KBM-7 (cell line): ENCODE measurements around the gene XPNPEP1.
A peak's percentile ranks its signal among the peaks of the same experiment; 100 is the strongest.

Experiments
- DNase-seq: peaks from one replicate; pipeline ENCODE4 v3.0.0-alpha.2; 2015
- in situ Hi-C: fragments of 300-500 bp; cut with MboI; formaldehyde crosslinking; loops from 2 replicates; pipeline ENCODE4 v1.14.3; 2020; ENCODE audit warnings: low sequenced_read_pairs, low pct_unique_long_range_greater_than_20kb, mixed read lengths

The XPNPEP1 gene

GRCh38 chr10:109898666-109899355 is 24.5 kb downstream of the XPNPEP1 start:
- in situ Hi-C loops: loop anchor here (25.0 kb wide), 1 partner anchor 338 kb away; no protein-coding TSS in a partner anchor
- no peak for DNase-seq

DNA sequence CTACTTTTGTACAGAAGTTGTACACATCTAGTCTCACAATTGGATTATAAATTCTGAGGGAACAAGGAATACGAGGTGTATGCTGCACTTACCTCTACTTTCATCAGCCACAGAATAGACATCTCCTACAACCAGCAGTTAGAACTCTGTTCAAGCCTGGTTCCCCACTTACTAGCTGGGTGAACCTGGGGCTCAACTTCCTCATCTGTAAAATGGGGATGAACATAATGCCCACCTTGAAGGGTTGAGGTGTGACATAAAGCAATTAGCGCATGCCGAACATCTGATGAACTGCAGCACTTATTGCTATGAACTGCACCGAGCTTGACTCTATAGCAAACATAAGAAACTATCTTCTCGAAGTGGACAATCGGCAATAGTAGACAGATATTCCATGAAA is 25.3 kb downstream of the XPNPEP1 start:
- in situ Hi-C loops: loop anchor here (25.0 kb wide), 1 partner anchor 339 kb away; no protein-coding TSS in a partner anchor
- DNase-seq: no peak

- no peak for DNase-seq
- in situ Hi-C loops: loop anchor here (25.0 kb wide), 1 partner anchor 341 kb away; no protein-coding TSS in a partner anchor
These were observed 27.5 kb downstream of the XPNPEP1 start for GRCh38 chr10:109895848-109896247.

DNA sequence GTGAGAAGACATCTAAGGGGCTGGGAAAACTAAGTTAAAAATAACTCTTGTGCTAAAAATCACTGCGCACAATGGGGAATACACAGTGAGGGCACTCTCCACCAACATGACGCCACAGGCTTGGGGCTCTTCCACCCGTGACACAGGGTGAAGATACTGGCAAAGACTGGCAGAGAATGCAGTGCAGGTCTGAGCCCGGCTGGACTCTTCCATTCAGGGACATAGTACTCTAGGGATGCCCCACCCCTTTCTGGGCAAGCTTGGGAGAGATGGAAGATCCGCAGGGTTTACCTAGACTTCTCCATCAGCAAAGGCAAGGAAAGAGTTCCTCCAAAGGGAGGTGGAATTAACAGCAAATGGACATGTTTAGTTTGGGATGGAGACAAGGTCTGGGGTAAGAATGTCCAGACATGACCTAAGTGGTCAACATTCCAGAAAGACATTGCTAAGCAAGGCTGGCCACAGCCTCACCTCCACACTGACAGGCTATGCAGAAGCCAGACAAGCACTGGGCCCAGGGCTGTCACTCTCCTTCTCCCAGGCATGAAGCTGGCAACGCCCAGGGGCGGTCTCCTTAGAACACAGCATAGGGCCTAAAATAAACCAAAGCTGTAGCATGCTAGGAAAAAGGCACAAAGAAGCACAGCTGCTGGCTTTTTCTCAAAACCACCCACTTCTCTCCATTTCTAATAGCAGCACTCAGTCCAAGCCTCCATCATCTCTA is 28.1 kb downstream of the XPNPEP1 start:
- in situ Hi-C loops: loop anchor here (25.0 kb wide), 1 partner anchor 342 kb away; no protein-coding TSS in a partner anchor
- DNase-seq: no peak

DNA sequence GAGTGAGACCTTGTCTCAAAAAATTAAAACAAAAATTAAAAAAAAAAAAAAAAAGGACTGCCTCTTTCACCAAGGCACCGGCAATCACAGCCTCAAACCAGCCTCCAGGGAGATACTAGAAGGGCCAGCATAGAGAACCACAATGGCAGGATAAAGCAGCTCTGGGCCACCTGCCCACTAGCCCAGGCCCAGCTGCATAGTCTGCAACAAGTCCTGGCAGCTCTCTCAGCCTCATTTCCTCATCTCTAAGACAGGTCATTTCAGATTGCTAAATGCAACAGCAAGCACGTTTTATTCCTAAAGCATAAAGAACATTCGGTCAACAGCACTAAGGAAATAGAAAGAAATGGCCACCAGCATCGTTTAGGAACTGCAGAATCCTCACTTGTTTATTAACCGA is 28.8 kb downstream of the XPNPEP1 start:
- in situ Hi-C loops: loop anchor here (25.0 kb wide), 1 partner anchor 343 kb away; no protein-coding TSS in a partner anchor
- peak; percentile 30 for DNase-seq

DNA sequence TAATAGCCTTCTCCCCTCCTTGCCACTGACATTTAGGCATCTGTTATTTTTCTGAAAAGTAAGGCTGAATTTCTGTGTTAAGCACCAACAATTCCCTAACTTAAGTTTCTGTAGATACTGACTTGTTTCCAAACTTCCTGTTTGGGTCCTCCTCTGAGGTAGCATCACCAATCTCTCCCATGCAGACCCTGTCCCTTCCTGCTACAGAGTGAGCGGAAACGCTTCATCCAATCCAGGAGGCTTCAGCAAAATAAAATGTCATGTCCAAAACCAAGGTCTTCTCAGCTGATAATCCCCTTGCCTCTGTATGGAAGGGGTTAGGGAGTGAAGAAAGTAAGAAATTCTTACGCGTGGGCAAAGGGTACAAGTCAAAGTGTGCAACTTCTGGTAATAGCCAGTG is 29.9 kb downstream of the XPNPEP1 start:
- in situ Hi-C loops: loop anchor here (25.0 kb wide), 1 partner anchor 344 kb away; no protein-coding TSS in a partner anchor

DNA sequence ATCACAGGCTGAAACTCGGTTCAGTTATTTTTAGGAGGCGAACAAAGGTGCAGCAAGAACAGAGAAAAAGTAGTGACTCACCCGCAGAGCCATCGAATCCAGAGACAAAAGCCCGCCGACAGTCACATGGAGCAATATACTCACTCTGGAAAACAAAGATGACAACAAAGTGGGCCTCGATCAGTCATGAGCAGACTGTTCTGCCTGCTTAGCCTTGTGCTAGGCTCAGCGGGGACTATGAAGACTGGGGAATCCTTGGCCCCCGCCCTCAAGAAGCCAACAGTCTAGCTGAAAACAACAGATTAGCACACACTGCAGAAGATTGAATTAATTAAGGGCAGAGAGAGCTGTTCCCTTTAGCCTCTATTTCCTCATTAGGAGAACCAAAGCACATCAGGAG is 30.4 kb downstream of the XPNPEP1 start:
- peak; percentile 58 for DNase-seq
- in situ Hi-C loops: loop anchor here (25.0 kb wide), 1 partner anchor 344 kb away; no protein-coding TSS in a partner anchor

More for the DNA sequence above, 29.9 kb downstream of the XPNPEP1 start:
- DNase-seq: peak; percentile 60

- peak; percentile 42 for DNase-seq
- in situ Hi-C loops: loop anchor here (25.0 kb wide), 1 partner anchor 345 kb away; no protein-coding TSS in a partner anchor
These were observed 31.2 kb downstream of the XPNPEP1 start for GRCh38 chr10:109892117-109892516.

GRCh38 chr10:109891105-109891504 is 32.2 kb downstream of the XPNPEP1 start:
- DNase-seq: no peak
- in situ Hi-C loops: loop anchor here (25.0 kb wide), 1 partner anchor 346 kb away; no protein-coding TSS in a partner anchor

- in situ Hi-C loops: loop anchor here (25.0 kb wide), 1 partner anchor 347 kb away; no protein-coding TSS in a partner anchor
- no peak for DNase-seq
These were observed 33.4 kb downstream of the XPNPEP1 start for GRCh38 chr10:109889867-109890266.

DNA sequence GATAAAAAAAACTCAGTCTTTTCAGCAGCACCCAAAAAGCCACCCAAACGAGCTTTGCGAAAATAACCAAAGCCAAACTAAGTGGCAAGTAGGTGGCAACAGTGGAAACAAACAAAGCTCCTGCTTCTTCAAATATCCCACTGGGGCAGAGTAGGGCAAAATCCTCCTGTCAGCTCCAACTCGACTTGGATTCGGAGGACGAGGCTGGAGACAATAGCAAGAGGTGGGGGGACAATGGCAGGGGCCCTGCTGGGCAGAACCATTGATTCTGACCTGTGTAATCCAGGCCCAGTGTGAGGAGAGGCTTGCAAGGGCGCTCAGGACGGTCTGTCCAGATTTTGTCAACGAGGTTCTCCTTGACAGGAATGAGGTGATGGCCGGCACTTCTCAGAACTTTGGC is 35.5 kb downstream of the XPNPEP1 start:
- no peak for DNase-seq
- in situ Hi-C loops: loop anchor here (25.0 kb wide), 1 partner anchor 350 kb away; no protein-coding TSS in a partner anchor

GRCh38 chr10:109887243-109887642 is 36.1 kb downstream of the XPNPEP1 start:
- DNase-seq: no peak
- in situ Hi-C loops: loop anchor here (25.0 kb wide), 1 partner anchor 350 kb away; no protein-coding TSS in a partner anchor

DNA sequence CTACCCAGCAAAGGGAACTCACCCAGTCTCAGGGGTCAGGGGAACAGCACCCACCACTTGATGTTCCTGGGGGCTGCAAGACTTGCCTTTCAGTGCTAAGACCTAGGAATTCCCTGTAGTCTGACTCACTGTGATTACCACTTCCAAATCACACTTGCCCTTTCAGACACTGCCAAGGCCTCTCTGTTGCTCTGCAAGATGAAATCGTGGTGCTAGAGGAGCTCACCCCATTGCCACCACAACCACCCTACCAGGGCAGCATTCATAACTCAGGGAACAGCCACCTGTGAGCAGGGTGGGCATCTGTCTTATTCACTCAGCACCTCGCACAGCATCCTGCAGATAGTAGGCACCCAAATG is 36.5 kb downstream of the XPNPEP1 start:
- DNase-seq: no peak
- in situ Hi-C loops: loop anchor here (25.0 kb wide), 1 partner anchor 351 kb away; no protein-coding TSS in a partner anchor

DNA sequence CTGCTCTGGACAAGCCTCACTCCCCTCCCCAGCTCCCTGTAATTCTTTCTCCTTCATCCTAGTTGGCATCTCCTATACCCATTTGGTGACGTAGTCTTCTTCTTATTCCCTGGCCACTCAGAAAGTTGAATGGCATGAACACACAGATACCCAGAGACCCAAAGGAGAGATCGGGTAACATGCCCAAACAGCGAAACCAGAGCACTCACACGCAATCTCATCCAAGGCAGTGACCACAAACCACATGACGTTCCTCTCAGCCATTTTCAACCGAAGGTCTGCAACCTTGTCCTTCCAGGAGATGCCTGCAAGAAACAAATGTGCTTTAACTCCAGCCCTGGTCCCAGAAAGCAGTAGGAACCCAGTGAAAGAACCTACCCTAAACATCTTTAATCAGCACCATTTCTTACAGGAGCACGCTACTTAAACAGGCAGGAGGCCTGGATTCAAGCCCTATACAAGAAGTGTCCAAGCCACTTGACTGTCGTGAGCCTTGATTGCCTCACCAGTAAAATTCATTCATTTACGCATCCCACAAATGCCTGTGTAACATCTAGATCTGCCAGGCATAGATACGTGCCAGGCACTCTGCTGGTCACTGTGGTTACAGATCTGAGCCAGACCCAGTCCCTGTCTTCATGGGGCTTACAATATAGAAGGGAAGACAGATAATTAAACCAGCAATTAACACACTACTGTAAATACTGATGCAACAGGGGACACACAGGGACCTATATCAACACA is 37.1 kb downstream of the XPNPEP1 start:
- in situ Hi-C loops: loop anchor here (25.0 kb wide), 1 partner anchor 351 kb away; no protein-coding TSS in a partner anchor
- peak; percentile 82 for DNase-seq

DNA sequence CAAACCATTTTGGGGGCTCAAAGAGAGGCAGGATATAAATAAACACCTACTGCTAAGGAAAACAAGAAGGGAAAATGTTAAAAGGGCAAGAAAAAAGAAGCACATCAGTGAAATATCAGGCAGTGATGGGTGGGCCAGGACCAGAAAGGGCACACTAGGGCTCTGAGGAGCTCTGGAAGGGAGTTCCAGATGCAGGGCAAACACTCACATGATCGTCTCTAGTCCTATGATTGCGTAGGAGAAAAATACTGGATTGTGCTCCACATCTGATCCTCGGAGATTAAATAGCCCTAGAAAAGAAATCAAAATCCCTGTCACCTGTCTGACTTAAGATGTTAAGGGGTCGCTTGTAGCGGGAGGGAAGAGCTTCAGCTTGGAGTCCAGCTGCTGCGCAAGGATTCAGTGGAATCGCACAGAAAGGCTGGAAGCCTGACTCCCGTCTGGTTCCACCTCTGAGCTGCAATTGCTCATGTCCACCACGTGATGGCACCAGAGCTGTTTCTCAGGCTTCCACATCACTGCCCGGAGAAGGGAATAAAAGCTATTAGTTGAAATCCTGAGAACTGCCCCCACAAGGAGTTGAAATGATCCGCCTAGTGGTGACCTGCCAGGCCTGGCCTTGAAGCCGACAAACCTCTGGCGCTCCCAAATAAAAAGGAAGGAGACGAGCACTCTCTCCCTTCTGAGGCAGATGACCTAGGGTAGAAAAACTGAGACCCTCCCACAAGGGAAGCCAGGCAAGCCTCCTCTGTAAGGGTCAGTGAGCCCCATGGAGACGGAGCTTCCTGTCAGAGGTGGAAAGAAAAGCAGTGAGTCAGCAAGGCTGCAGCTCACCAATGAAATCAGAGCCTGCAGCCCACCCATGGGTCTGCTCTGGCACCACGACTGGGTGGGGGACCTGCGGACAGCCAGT is 39.2 kb downstream of the XPNPEP1 start:
- in situ Hi-C loops: loop anchor here (25.0 kb wide), 1 partner anchor 353 kb away; no protein-coding TSS in a partner anchor
- DNase-seq: peak; percentile 86

DNA sequence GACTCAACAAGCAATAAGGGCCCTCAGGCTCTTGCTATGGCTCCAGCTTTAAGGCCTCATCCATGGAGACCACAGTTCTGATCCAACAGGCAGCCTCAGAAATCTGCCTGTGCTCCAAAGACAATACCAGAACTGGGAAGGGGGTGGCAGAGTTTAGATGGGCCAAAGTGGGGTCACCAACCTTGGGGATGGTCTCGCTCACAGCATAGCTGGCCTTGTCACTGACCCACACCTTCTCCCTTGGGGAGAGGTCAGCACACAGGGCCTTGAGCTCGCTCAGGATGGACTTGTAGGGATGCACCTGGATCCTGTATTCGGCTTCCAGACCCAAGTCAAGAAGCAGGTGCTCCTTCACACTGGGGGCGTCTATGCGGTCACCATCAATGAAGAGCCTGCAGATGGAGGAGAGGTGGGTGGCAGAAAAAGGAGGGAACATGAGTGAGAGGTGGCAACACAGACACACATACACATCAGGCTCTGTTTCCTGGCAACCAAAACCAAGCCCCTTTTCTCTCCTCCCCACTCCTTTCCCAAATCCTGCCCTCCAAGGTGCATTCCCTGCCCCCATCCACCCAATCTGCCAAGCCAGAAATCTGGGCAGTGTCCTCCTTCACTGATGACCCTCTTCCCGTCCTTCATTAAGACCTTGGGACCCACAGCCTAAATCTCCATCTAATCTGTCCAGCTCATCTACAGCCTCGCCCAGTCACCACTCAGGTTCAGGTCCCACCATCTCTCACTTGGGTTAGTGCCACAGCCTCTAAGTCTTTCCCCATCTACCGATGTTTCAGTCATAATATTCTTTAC is 40.9 kb downstream of the XPNPEP1 start:
- DNase-seq: no peak
- in situ Hi-C loops: loop anchor here (25.0 kb wide), 1 partner anchor 355 kb away; no protein-coding TSS in a partner anchor

DNA sequence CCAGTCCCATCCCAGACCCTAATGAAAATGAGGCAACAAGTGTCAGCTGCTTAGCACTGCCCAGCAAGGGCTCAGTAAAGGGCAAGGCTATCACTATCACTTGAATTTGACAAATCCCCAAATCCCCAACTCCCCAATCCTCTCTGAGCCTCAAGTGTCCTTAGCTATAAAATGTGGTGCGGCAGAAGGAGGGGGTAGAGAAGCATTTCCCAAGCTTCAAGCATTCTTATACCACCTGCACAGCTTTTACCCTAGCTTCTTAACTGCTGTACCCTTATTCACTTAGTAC is 41.6 kb downstream of the XPNPEP1 start:
- in situ Hi-C loops: loop anchor here (25.0 kb wide), 1 partner anchor 356 kb away; no protein-coding TSS in a partner anchor

More for the DNA sequence above, 41.6 kb downstream of the XPNPEP1 start:
- DNase-seq: no peak
